ENCODE data around the gene GLS2.

DNA sequence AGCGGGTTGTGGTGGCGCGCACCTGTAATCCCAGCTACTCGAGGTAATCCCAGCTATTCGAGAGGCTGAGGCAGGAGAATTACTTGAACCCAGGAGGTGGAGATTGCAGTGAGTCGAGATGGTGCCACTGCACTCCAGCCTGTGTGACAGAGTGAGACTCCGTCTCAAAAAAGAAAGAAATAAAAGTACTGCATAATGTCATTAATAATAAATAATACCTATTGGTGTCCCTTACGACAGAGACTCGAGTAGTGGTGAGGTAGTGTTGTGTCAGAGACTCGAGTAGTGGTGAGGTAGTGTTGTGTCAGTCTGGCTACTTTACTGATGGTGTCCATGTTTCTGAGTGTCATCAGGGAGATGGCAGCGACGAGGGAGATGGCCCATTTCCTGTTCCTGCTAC, 1.3 kb downstream of the GLS2 start:
- TF ChIP-seq CTCF (IDR thresholded peaks at IDR 0.05) (no peak), POLR2A (IDR thresholded peaks at IDR 0.05) (no peak)
